ENCODE results near the gene ATXN2L.

DNA sequence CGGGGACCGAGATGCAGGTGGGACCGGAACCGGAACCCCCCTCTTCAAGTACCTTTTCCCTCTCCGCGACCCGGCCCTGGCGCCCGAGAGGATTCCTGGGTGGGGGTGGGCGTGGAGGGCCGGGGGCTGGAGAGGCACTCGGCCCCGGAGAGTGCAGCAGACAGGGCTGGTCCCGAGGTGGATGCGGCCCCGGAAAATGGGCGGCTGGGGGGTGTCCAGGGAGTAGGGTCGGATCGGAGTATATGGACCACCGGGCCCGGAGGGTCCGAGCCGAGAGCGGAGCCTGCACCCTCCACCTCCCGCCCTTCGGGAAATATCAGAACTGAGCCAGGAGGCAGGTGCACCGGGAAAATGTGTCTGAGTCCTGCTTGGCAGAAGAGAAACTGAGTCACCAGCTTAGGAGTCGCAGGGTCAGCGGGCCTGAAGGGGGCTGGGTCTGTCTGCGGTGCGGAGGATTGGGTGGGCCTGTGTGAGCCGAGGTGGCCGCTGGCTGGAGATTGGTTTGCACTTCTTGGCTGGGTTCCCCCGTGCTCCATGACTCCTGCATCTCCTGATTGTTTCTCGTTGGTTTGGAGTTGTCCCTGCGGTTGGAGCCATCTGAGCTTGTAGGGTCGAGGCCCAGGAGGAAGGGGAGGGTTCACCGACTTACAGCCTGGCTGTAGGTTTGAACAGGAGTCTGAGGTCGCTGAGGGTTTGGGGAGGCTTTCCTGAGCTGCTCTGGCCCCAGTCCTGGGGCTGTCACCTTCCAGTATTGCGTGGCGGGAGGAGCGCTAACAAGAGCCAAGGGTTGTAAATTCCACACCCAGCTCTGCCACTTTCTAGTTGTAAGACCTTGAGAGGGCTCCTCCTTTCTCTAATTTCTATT, 41.4 kb downstream of the ATXN2L start:
- no peak for TF ChIP-seq EZH2phosphoT487 (IDR thresholded peaks at IDR 0.05; ENCODE audit: borderline replicate concordance, low read depth)
- no peak for TF ChIP-seq RAD21 (IDR thresholded peaks at IDR 0.05; ENCODE audit: low read length)
- TF ChIP-seq, protein P1, sequence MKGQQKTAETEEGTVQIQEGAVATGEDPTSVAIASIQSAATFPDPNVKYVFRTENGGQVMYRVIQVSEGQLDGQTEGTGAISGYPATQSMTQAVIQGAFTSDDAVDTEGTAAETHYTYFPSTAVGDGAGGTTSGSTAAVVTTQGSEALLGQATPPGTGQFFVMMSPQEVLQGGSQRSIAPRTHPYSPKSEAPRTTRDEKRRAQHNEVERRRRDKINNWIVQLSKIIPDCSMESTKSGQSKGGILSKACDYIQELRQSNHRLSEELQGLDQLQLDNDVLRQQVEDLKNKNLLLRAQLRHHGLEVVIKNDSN (IDR thresholded peaks at IDR 0.05; ENCODE audit: borderline replicate concordance, low read depth), result no peak
- no peak for TF ChIP-seq YY1 (IDR thresholded peaks at IDR 0.05; ENCODE audit: low read depth)
- TF ChIP-seq EP300 (IDR thresholded peaks at IDR 0.05; ENCODE audit: borderline replicate concordance in 1 of 2, low read depth in 1 of 2, low read length in 1 of 2), result no peak
- TF ChIP-seq, protein P2, sequence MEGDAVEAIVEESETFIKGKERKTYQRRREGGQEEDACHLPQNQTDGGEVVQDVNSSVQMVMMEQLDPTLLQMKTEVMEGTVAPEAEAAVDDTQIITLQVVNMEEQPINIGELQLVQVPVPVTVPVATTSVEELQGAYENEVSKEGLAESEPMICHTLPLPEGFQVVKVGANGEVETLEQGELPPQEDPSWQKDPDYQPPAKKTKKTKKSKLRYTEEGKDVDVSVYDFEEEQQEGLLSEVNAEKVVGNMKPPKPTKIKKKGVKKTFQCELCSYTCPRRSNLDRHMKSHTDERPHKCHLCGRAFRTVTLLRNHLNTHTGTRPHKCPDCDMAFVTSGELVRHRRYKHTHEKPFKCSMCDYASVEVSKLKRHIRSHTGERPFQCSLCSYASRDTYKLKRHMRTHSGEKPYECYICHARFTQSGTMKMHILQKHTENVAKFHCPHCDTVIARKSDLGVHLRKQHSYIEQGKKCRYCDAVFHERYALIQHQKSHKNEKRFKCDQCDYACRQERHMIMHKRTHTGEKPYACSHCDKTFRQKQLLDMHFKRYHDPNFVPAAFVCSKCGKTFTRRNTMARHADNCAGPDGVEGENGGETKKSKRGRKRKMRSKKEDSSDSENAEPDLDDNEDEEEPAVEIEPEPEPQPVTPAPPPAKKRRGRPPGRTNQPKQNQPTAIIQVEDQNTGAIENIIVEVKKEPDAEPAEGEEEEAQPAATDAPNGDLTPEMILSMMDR (IDR thresholded peaks at IDR 0.05), result no peak
- no peak for TF ChIP-seq NRF1 (IDR thresholded peaks at IDR 0.05; ENCODE audit: low read depth, low read length)
- no peak for TF ChIP-seq TAF1 (IDR thresholded peaks at IDR 0.05; ENCODE audit: borderline replicate concordance, low read depth, low read length)
